Measurements from ENCODE around the gene MLLT6. TPM values are rescaled to one million over a fixed set of nuclear protein-coding genes. Genes with fewer than 3 reads are reported as not detected.

MLLT6 gene
- total and polyA plus RNA-seq, 7 donors: 16.3 to 120 (median 78.5) TPM

DNA sequence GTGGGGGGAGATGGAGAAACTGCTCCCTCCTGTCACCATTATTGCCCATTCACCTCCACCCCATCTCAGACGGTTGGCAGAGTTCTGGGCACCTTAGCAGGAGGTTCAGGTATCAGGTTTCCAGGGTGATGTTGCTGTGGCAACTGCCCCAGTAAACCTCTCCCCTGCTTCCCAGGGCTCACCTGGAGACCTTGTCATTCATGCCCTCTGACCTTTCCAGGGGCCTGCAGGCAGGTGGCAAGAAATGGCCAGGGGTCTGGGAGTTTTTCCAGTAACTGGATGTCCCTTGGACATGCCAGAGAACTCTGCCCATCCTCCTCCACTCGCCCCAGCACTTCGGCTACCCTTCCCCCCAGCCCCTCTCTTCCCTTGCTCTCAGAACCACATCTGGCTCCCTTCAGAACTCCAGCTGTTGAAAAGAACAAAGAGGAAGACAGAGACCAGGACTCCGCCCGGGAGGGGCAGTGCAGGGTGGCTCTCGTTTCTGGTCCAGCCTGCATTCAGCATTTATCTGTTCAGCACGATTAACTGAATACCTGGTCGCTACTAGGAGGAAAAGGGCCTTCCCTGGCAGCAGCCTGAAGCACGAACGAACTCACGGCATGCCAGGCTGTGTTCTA is 8.5 kb downstream of the MLLT6 start:
- TF ChIP-seq, protein P1, sequence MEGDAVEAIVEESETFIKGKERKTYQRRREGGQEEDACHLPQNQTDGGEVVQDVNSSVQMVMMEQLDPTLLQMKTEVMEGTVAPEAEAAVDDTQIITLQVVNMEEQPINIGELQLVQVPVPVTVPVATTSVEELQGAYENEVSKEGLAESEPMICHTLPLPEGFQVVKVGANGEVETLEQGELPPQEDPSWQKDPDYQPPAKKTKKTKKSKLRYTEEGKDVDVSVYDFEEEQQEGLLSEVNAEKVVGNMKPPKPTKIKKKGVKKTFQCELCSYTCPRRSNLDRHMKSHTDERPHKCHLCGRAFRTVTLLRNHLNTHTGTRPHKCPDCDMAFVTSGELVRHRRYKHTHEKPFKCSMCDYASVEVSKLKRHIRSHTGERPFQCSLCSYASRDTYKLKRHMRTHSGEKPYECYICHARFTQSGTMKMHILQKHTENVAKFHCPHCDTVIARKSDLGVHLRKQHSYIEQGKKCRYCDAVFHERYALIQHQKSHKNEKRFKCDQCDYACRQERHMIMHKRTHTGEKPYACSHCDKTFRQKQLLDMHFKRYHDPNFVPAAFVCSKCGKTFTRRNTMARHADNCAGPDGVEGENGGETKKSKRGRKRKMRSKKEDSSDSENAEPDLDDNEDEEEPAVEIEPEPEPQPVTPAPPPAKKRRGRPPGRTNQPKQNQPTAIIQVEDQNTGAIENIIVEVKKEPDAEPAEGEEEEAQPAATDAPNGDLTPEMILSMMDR (IDR thresholded peaks at IDR 0.05): no peak
- no peak for DNase-seq
- H3K4me3 ChIP-seq: no peak overlapping the region
- WGBS, 3 donors: 66 to 76% (median 70%) methylated on average over 11 of the region's 11 CpGs
- intact Hi-C loops (cut with DNase I): no loop called here
- no peak overlapping the region for H3K27ac ChIP-seq
- H3K4me1 ChIP-seq: peaks cover 39% of the 10 kb centered on the region
- ATAC-seq: no peak
- peaks cover 0 to 97% of the 10 kb centered on the region in 2 donors for H3K36me3 ChIP-seq (ENCODE audit: insufficient read depth in 1 of 2, low read depth in 1 of 2)
- no peaks in the 10 kb centered on the region for H3K27me3 ChIP-seq (ENCODE audit: insufficient read depth in 3 of 3, low read length in 2 of 3)
- H3K9me3 ChIP-seq: no peaks in the 10 kb centered on the region

GRCh38 chr17:38715216-38715943 is 10.3 kb downstream of the MLLT6 start:
- Histone ChIP-seq H3K27me3 (ENCODE audit: insufficient read depth in 3 of 3, low read length in 2 of 3) (no peaks in the 10 kb centered on the region), H3K9me3 (no peaks in the 10 kb centered on the region), H3K27ac (no peak overlapping the region), H3K36me3 (ENCODE audit: insufficient read depth in 1 of 2, low read depth in 1 of 2) (peaks cover 0 to 98% of the 10 kb centered on the region in 2 donors), H3K4me3 (no peak overlapping the region), H3K4me1 (peaks cover 20% of the 10 kb centered on the region)
- intact Hi-C loops (cut with DNase I): no loop called here
- TF ChIP-seq, protein P1 (IDR thresholded peaks at IDR 0.05): no peak
- ATAC-seq (no peak), DNase-seq (no peak)
- WGBS, 3 donors: 89 to 94% (median 89%) methylated on average over 9 of the region's 9 CpGs

- 88 to 89% (median 89%) methylated on average over 18 of the region's 18 CpGs for WGBS, 3 donors
- ATAC-seq: no peak
Observed at GRCh38 chr17:38716368-38717005, 11.4 kb downstream of the MLLT6 start.

DNA sequence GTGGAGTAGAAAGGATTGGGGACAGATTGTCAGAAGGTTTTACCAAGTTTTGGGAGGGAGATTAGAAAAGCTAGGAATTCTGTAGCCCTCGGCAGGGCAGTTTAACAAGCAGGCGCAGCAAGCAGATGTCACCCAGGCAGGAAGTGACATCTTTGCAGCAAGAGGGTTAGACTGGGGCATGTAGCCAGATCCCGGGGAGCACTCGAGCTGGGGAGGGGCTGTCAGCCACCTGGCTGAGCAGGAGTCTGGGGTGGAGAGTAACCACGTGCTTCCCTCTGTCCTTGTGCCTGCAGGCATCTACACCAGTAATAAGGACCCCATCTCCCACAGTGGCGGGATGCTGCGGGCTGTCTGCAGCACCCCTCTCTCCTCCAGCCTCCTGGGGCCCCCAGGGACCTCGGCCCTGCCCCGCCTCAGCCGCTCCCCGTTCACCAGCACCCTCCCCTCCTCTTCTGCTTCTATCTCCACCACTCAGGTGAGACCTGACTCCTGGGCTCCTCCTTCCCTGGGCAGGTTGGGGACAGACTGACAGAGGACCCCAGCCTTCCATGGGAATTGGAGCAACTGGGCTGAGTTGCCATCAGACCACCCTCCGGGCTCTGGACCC is 12.2 kb downstream of the MLLT6 start:
- Histone ChIP-seq H3K27me3 (ENCODE audit: insufficient read depth in 3 of 3, low read length in 2 of 3) (no peaks in the 10 kb centered on the region), H3K9me3 (no peaks in the 10 kb centered on the region), H3K27ac (no peak overlapping the region), H3K4me3 (no peak overlapping the region), H3K36me3 (ENCODE audit: insufficient read depth in 1 of 2, low read depth in 1 of 2) (peaks cover 7 to 100% of the 10 kb centered on the region in 2 donors), H3K4me1 (peaks cover 2% of the 10 kb centered on the region)
- intact Hi-C loops (cut with DNase I): no loop called here
- DNase-seq (peak in 1 of 2 donors; percentile 44), ATAC-seq (no peak)
- TF ChIP-seq, protein P1 (IDR thresholded peaks at IDR 0.05): no peak
- WGBS, 3 donors: 76 to 85% (median 79%) methylated on average over 11 to 12 of the region's 12 CpGs

More at GRCh38 chr17:38716368-38717005, 11.4 kb downstream of the MLLT6 start:
- TF ChIP-seq, protein P1 (IDR thresholded peaks at IDR 0.05): no peak
- Histone ChIP-seq H3K4me1 (peaks cover 9% of the 10 kb centered on the region), H3K27me3 (ENCODE audit: insufficient read depth in 3 of 3, low read length in 2 of 3) (no peaks in the 10 kb centered on the region), H3K27ac (no peak overlapping the region), H3K36me3 (ENCODE audit: insufficient read depth in 1 of 2, low read depth in 1 of 2) (peaks cover 6 to 100% of the 10 kb centered on the region in 2 donors), H3K4me3 (no peak overlapping the region), H3K9me3 (no peaks in the 10 kb centered on the region)
- peak in 1 of 2 donors; percentile 9 for DNase-seq
- intact Hi-C loops (cut with DNase I): no loop called here

Data from psoas muscle (tissue), 8 donors.